ENCODE data around the gene TMEM185B.

DNA sequence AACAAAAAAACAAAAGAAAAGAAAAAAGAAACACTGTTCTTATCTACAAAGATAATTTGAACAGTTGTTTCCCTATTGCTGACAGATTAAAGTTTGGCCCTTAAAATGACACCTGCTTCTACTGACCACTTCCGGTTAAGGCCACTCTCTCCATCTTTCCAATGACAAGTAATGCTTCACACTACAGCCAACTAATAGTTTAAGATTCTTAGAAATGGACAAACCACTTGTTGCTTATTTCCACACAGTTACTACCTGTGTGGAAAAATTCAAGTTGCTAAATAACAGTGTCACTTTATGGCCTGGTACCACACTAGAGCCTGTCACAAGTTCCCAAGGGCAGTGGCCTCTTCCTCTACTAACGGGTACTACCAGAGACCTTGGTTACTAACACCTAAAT, 2.4 kb downstream of the TMEM185B start:
- TF ChIP-seq, protein P1, sequence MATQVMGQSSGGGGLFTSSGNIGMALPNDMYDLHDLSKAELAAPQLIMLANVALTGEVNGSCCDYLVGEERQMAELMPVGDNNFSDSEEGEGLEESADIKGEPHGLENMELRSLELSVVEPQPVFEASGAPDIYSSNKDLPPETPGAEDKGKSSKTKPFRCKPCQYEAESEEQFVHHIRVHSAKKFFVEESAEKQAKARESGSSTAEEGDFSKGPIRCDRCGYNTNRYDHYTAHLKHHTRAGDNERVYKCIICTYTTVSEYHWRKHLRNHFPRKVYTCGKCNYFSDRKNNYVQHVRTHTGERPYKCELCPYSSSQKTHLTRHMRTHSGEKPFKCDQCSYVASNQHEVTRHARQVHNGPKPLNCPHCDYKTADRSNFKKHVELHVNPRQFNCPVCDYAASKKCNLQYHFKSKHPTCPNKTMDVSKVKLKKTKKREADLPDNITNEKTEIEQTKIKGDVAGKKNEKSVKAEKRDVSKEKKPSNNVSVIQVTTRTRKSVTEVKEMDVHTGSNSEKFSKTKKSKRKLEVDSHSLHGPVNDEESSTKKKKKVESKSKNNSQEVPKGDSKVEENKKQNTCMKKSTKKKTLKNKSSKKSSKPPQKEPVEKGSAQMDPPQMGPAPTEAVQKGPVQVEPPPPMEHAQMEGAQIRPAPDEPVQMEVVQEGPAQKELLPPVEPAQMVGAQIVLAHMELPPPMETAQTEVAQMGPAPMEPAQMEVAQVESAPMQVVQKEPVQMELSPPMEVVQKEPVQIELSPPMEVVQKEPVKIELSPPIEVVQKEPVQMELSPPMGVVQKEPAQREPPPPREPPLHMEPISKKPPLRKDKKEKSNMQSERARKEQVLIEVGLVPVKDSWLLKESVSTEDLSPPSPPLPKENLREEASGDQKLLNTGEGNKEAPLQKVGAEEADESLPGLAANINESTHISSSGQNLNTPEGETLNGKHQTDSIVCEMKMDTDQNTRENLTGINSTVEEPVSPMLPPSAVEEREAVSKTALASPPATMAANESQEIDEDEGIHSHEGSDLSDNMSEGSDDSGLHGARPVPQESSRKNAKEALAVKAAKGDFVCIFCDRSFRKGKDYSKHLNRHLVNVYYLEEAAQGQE (IDR thresholded peaks at IDR 0.05): no peak
- TF ChIP-seq RAD21 (IDR thresholded peaks at IDR 0.05) (no peak), CTCF (IDR thresholded peaks at IDR 0.05; ENCODE audit: low read depth, low read length, missing input control) (no peak)

All from liver (tissue), 3 donors.